ENCODE data around the gene MPV17L.
"Not testable (repeated sequence)": the region's sequence is repeated elsewhere in the genome, so short reads cannot be mapped to it uniquely, and the experiment has no call there.

MPV17L gene

DNA sequence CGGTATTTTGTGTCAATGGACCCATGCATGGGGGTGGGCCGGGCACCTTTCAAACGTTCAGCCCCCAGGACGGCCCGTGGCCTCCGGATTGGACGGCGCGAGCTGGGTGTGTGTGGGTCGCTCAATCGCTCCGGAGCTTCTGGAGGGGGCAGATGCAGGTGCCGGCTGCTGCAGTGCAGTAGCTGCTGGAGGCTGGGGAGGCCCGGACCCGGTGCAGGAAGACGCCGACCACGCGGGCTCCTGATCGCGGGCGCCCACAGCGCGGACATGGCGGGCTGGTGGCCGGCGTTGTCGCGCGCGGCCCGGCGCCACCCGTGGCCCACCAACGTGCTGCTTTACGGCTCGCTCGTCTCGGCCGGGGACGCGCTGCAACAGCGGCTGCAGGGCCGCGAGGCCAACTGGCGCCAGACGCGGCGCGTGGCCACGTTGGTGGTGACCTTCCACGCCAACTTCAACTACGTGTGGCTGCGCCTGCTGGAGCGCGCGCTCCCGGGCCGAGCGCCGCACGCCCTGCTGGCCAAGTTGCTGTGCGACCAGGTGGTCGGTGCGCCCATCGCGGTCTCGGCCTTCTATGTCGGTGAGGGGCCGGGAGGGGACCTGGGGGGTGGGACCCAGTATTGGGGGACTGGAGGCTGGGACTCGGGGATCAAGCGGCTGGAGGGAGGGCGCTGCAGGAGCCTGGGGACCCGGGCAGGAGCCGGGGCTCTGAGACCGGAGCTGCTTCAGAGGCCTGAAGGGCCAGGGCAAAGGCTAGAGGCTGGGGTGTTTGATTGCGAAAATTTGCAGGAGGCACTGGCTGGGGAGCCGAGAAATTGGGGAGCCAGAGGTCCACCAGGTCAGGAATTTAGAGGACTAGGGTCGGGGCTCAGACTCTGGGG, at the start of gene MPV17L:
Gene MPV17L, plus strand, starts transcription at position 124 of the 878 bp plus-strand sequence. Its CDS starts 144 bp downstream, at position 268.
- in situ Hi-C loops (cut with MboI; ENCODE audit: low sequenced_read_pairs), result not testable (repeated sequence)

- in situ Hi-C loops (cut with MboI; ENCODE audit: low sequenced_read_pairs), result not testable (repeated sequence)
Measured at GRCh38 chr16:15348721-15349120, 46.8 kb upstream of the MPV17L start.

DNA sequence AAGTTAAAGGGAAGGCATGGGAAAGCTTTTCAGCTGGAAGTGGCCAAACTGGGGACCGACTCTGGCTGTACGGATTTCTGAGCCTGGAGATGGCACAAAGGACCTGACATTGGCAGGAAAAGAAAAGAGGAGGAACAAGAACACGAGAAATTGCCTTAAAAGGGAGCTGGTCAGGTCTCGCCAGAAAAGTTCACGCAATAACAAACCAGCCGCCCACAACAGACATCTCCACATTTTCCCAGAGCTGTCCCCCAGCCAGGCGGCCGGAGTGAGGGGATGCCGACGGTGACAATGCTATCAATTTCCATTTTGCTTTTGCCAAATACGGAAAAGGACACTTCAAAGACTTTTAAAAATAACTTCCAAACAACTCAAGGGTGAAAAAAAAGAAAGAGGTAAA, 44.3 kb upstream of the MPV17L start:
- in situ Hi-C loops (cut with MboI; ENCODE audit: low sequenced_read_pairs), result not testable (repeated sequence)

- in situ Hi-C loops (cut with MboI; ENCODE audit: low sequenced_read_pairs), result not testable (repeated sequence)
Measured at GRCh38 chr16:15351745-15352144, 43.8 kb upstream of the MPV17L start.

DNA sequence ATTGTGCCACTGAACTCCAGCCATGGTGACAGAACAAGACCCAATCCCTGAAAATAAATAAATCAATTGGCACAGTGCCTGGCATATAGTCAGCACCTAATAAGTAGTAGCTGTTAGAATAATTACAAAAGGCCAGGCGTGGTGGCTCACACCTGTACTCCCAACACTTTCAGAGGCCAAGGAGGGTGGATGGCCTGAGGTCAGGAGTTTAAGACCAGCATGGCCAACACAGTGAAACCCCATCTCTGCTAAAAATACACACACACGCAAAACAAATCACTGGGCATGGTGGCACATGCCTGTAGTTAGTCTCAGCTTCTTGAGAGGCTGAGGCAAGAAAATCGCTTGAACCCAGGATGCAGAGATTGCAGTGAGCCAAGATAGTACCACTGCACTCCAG, 42.7 kb upstream of the MPV17L start:
- in situ Hi-C loops (cut with MboI; ENCODE audit: low sequenced_read_pairs), result not testable (repeated sequence)

GRCh38 chr16:15354846-15355245, 40.7 kb upstream of the MPV17L start:
- in situ Hi-C loops (cut with MboI; ENCODE audit: low sequenced_read_pairs), result not testable (repeated sequence)

GRCh38 chr16:15357495-15357894, 38.1 kb upstream of the MPV17L start:
- in situ Hi-C loops (cut with MboI; ENCODE audit: low sequenced_read_pairs), result not testable (repeated sequence)

DNA sequence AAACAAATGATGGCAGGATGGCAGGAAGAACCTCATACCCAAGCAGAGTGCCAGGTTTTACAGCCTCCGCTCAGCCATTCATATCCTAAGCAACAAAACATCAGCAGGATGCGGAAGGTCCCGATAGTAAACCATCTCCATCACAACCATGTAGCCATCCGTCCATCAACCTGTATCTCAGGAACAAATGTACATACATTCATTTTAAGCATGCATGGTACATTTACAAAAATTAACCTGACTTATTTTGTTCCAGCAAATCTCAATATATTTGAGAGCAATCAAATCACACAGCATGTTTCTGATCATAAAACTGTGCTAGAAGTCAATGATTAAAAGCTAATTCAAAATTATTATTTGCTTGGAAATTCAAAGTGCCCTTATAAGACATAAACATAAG, 17.4 kb upstream of the MPV17L start, which contains the start of gene NPIPA5:
Gene NPIPA5, minus strand, starts transcription at position 101 of the 400 bp plus-strand sequence. Its CDS starts 0 bp downstream, at position 101.
- in situ Hi-C loops (cut with MboI; ENCODE audit: low sequenced_read_pairs), result not testable (repeated sequence)

DNA sequence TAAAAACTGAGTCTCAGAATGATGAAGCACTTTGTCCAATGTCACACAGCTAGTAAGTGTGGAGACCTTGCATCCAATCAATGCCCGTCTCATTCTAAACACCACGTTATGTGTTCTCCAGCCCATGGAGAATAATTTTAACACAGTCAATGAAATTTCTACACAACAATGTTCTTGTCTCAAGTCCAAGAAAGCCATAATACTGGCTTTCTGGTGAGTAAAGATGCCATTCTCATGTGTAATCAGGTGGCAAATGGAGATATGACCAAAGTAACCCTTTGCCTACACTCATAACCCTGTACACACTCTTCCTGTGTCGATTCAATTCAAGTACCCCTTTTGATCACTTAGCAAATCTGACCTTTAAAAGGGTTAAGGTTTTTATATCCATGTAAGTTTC, 12.7 kb upstream of the MPV17L start:
- in situ Hi-C loops (cut with MboI; ENCODE audit: low sequenced_read_pairs), result not testable (repeated sequence)

- in situ Hi-C loops (cut with MboI; ENCODE audit: low sequenced_read_pairs), result not testable (repeated sequence)
Measured at GRCh38 chr16:15388060-15388459, 7.5 kb upstream of the MPV17L start.

DNA sequence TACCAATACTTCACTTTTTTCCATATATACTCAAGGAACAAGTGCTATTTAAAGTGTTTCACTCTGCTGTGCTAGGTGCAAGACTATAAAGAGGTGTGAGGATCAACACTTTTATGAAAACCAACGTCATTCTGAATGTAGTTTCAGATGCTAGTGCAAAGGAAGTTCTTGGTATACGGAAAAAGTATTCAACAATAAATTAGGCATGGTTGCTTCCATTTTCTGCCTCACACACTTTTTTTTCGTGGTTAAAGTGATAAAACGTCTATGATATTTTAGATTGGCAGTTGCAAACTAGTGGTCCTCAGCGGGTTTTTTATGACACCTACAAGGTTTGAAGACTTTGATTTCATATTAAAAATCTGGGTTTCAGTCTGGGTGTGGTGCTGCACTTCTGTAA, 5.6 kb upstream of the MPV17L start:
- in situ Hi-C loops (cut with MboI; ENCODE audit: low sequenced_read_pairs), result not testable (repeated sequence)

DNA sequence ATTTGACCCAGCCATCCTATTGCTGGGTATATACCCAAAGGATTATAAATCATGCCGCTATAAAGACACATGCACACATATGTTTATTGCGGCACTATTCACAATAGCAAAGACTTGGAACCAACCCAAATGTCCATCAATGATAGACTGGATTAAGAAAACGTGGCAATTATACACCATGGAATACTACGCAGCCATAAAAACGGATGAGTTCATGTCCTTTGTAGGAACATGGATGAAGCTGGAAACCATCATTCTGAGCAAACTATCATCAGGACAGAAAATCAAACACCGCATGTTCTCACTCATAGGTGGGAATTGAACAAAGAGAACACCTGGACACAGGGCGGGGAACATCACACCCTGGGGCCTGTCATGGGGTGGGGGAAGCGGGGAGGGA, 2.5 kb upstream of the MPV17L start:
- in situ Hi-C loops (cut with MboI; ENCODE audit: low sequenced_read_pairs), result not testable (repeated sequence)

GRCh38 chr16:15396509-15396829, 915 bp downstream of the MPV17L start:
- in situ Hi-C loops (cut with MboI; ENCODE audit: low sequenced_read_pairs), result not testable (repeated sequence)

DNA sequence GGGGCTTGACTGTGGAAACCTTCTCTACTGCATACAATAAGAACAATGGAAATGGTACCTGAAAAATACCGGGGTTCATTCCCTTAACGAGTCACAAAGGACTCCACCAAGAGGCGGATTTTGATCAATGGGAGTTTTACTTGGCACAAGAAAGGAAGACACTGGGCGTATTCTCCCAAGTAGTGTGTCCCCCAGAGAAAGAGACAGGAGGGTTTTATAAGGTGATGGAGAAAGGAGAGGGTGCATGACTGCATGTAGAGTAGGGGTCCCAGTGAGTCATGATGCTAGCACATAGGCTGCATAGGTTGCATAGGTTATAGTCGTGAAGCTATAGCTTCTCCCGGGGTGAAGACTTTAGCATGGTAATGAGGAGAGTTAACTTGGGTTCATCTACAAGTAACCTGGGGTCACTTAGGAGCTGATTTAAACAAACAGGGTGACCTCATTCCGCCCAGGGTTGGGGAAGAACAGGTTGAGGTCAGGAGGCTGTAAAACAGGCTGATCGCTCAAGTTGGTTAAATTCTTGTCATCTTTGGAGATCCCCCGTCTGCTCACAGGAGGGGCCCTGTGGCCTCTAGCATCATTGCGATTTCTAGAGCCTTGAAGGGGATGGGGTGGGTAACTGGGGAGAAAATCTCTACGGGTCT, 1.5 kb downstream of the MPV17L start:
- in situ Hi-C loops (cut with MboI; ENCODE audit: low sequenced_read_pairs), result no loop called here

GRCh38 chr16:15398618-15399316, 3.2 kb downstream of the MPV17L start:
- in situ Hi-C loops (cut with MboI; ENCODE audit: low sequenced_read_pairs), result no loop called here

- in situ Hi-C loops (cut with MboI; ENCODE audit: low sequenced_read_pairs), result no loop called here
Measured at GRCh38 chr16:15399317-15399716, 3.8 kb downstream of the MPV17L start.

DNA sequence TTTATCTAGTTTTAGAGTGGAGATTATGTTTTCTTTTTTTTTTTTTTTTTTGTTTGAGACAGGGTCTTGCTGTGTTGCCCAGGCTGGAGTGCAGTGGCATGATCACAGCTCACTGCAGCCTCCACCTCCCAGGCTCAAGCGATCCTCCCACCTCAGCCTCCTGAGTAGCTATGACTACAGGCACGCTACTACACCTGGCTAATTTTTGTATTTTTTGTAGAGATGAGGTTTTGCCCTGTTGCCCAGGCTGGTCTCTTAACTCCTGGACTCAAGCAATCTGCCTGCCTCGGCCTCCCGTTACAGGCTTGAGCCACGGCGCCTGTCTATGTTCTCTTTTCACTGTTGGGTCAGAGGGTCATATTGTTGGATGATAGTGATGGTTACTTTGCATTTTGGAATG, 4.8 kb downstream of the MPV17L start:
- in situ Hi-C loops (cut with MboI; ENCODE audit: low sequenced_read_pairs), result not testable (repeated sequence)

GRCh38 chr16:15401972-15402371, 6.4 kb downstream of the MPV17L start:
- in situ Hi-C loops (cut with MboI; ENCODE audit: low sequenced_read_pairs), result no loop called here

DNA sequence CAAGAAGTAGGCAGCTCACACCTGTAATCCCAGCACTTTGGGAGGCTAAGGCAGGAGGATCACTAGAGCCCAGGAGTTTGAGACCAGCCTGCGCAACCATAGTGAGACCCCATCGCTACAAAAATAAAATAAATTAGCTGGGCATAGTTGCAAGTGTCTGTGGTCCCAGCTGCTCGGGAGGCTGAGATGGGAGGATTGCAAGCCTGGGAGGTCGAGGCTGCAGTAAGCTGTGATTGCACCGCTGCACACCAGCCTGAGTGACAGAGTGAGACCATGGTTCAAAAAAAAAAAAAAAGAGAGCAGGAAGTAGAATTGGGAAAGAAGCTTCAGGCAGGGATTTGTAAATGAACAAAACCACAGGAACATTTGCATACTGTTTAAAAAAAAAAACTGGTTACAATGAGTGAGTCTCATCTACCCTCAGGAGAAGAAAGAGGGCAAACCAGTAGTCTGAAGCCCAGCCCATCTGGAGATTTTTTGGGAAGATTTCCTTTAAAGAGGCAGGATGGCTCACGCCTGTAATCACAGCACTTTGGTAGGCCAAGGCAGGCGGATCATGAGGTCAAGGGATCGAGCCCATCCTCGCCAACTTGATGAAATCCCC, 7.9 kb downstream of the MPV17L start:
- in situ Hi-C loops (cut with MboI; ENCODE audit: low sequenced_read_pairs), result no loop called here

DNA sequence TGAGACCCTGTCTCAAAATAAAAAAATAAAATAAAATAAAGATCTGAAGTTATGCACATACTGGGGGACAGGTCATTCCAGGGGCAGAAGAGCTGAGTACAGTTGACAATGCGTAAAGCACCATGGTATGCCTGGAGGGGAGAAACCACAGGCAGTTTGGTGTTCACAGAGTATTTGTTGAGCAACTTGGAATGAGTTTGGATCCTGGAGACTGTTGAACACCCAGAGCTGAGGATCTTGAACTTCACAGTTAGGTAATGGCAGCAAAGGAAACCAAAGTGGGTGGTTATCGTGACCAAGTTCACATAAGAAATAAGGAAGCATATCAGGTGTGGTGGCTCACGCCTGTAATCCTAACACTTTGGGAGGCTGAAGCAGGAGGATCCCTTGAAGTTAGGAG, 8.5 kb downstream of the MPV17L start:
- in situ Hi-C loops (cut with MboI; ENCODE audit: low sequenced_read_pairs), result not testable (repeated sequence)

DNA sequence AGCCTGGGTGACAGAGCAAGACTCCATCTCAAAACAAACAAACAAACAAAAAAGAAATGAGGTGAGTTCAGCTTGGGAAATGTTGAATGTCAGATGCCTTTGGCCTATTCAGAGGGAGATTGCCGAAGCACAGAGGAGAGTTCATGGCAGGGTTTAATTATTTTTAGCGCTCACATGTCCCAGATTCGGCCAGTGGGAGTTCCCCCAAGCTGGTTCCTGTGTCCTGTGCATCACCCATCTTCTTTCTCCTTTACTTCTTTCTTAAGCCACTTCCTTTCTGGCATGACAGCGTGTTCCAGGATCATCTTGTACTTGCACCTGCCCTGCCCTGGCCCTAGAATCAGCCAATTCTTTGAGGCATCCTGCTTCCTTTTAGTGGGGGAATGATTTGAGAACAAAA, 9.2 kb downstream of the MPV17L start:
- in situ Hi-C loops (cut with MboI; ENCODE audit: low sequenced_read_pairs), result no loop called here
